Ovary (tissue), 3 donors: ENCODE measurements around the gene CEMP1.

ENCODE experiments used
- CTCF ChIP-seq, 3 donors: fragments of 450-650 bp in 2 of 3; fragments of 200-600 bp in 1 of 3; IDR thresholded peaks; one replicate each; pipeline versions ENCODE4 v1.5.1 to v1.8.0; 2016 to 2022; ENCODE audit warnings: antibody characterized with exemption in 3 of 3, mild to moderate bottlenecking in 1 of 3
- EP300 ChIP-seq: sonication (generic); formaldehyde crosslinking; IDR thresholded peaks from one replicate; pipeline ENCODE4 v1.6.1; 2017; ENCODE audit warnings: antibody characterized with exemption
- donor health status: DM: no; HTN: no; CAD: no.

- TF ChIP-seq CTCF (IDR thresholded peaks at IDR 0.05): no peak
- no peak for TF ChIP-seq EP300
Measured at GRCh38 chr16:2530629-2531318, 434 bp downstream of the CEMP1 start.
